SHP77 treated with DMSO at 0.1 percent for 48 hours (cell line): ENCODE measurements around the gene MOBP.
"Not testable (repeated sequence)": the region's sequence is repeated elsewhere in the genome, so short reads cannot be mapped to it uniquely, and the experiment has no call there.

Experiments used
- DNase-seq: peaks from one replicate; lab custom pipeline; 2025; lab: John Stamatoyannopoulos, UW

MOBP gene, protein sequence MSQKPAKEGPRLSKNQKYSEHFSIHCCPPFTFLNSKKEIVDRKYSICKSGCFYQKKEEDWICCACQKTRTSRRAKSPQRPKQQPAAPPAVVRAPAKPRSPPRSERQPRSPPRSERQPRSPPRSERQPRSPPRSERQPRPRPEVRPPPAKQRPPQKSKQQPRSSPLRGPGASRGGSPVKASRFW

DNA sequence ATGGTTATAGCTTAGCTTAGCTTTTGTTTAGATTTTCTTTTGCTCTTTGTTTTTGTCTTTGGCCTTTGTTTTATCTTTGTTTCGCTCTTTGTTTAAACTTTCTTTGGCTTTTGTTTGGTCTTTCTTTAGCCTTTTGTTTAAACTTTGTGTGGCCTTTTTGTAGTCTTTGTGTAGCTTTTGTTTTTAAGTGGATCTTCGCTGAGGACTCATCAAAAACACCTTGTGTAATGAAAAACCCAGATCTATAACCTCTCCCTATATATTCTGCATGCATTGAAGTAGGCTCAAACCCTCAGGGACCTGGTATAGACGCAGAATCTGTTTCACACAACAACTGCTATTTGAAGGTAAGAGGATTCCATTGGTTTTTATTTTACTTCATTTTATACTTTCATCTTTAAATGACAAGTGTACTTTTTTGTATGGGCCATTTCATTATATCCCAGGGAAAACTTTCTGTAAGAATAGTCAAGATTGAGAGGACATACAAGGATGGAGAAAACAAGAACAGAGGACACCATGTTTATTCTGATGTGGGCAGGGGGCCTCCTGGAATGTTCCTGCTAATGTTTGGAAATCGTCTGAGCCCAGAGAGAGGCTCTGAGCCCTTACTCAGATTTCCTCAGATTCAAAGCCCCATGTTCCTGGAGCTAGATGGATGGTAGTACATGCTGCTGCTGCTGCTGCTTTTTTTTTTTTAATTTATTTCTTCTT lies at the start of gene MOBP:
MOBP (plus strand) TSS at position 287 of the 714 bp plus-strand sequence. CDS start 34,390 bp downstream, outside the sequence.
- DNase-seq, result no peak

DNA sequence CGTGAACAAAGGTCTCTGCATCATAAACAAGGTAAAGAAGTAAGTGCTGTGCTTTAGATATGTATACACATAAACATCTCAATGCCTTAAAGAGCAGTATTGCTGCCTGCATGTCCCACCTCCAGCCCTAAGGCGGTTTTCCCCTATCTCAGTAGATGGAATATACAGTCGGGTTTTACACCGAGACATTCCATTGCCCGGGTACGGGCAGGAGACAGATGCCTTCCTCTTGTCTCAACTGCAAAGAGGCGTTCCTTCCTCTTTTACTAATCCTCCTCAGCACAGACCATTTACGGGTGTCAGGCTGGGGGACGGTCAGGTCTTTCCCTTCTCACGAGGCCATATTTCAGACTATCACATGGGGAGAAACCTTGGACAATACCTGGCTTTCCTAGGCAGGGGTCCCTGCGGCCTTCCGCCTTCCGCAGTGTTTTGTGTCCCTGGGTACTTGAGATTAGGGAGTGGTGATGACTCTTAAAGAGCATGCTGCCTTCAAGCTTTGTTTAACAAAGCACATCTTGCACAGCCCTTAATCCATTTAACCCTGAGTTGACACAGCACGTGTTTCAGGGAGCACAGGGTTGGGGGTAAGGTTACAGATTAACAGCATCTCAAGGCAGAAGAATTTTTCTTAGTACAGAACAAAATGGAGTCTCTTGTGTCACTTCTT lies 48.8 kb upstream of the MOBP start:
- DNase-seq, result not testable (repeated sequence)

DNA sequence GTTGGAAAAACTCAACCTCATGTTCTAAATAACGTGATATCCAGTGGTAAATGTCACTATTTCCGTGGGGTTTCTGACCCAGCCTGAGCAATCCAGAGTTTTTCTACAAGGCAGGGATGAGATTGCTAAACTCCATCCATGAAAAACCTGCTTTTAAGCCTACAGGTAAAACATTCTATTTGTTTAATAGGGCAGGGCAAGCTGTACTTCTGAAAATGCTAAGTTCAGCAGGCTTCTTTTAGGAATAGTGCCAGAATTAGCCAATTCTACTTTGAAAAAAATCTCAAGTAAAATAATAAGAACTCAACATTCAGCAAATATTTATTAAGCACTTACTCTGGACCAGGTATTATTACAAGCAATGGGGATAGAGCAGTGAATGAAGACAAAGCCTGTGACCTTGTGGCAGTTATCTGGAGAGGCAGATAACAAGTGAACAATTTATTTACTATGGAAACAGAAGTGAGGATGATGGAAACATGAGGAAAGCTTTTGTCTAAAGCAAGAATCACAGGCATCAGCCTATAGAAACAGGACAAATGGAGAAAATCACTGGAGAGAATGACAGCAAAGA lies 47.7 kb upstream of the MOBP start:
- DNase-seq, result no peak

DNA sequence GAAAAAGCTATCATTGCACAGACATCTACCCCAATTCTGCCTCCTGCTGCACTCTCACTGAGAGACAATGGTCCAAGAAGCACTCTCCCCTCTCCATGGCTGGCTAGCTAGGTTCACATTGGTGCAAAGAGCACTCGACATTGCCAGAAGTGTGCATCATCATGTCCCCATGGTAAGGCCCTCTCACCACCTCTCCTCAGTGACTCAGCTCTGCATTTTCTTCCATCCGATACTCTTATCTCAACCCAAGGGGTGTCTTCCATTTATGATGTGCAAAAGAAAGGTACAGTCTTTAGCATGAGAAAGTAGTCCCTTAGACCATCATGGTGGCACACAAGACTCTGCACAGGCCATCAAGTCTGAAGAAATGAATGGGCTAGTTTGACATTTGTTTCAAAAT lies 46.9 kb upstream of the MOBP start:
- no peak for DNase-seq

DNA sequence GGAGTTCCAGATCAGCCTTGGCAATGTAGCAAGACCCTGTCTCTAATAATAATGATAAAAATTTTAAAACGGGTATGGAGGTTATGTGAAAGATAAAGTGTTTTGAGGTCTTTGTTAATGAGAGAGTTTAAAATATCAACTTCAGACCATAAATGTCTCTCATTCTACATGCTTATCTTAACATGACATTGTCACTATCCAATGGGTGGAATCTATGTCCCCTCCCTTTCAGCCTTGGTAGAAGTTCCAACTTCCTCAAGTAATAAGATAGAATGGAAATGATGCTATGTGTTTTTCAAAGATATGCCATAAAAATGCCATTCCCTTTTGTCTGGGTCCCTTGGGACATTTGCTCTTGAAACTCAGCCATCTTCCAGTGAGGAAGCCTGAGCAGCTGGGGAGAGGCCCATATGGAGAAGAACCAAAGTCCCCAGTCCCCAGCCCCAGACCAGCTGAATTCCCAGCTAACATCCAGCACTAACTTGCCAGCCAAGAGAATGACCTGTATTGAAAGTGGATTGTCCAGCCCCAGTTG lies 44.0 kb upstream of the MOBP start:
- DNase-seq, result no peak

DNA sequence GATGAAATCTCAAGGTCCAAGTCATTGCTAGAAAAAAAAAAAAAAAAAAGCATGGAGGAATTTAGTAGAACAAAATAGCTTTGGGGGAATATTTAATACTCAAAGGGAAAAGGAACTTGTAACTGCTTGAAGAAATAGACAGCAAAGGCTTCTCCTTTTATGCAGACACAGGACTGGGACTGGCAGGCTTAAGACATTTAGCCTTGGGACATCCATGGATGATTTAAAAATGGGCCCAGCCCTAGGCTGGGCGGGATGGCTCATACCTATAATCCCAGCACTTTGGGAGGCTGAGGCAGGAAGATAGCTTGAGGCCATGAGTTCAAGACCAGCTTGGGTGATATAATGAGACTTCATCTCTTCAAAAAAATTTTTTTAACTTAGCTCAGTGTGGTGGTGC lies 41.2 kb upstream of the MOBP start:
- no peak for DNase-seq

DNA sequence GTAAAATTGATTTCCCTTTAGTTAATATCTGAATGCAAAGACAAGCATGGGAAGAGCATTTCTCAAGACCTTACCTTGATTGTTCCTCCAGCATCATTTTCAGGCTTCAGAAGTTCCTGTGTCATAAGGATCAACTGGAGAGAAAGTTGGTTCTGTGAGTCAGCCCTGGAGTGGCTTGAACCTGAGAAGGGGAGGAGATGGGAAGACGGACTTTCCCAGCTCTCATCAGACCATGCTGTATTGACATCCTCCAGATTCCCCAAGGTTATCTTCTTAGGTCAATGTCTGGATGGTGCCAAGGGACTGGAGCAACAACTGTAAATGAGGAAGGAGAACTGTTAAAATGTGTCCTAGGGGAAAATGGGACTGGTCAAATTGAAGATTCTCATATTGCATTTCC lies 40.0 kb upstream of the MOBP start:
- no peak for DNase-seq

DNA sequence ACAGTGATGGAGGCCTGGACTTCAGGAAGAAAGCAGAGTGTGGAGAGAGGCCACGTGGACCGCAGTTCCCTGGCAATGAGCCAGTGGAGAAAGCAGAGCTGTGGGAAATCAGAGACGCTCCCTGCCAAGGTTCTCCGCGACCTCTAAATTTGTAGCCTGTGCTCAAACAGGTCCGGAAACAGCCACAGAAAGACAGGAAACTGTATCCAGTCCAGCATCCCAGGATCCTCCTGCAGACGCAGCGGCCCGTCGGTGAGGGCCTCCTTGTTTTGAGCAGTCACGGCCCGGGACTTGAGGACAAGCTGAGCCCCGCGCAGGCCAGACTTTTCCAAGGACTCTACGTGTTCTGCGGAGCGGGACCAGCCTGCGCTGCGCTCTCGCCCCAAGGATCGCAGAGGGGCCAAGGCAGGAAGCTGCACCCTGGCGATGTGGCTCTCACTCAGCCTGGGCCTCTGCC lies 38.7 kb upstream of the MOBP start:
- DNase-seq, result no peak

DNA sequence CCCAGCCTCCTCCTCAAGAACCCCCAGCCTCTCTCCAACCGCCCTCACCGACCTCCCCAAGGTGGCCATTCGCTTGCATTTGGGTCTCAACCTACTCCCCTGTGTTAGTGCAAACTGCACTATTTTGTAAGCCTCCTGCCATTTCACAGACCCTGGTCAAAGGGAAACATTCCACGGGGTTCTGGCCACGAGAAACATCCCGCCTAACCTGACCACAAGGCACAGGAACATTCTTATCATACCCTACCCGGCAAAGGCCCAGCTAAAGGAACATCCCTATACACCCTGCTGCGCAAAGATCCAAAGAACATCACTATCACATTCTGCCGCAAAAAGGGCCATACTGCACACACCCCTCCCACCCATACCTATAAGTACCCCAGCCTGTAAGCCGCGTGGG lies 38.0 kb upstream of the MOBP start:
- no peak for DNase-seq

DNA sequence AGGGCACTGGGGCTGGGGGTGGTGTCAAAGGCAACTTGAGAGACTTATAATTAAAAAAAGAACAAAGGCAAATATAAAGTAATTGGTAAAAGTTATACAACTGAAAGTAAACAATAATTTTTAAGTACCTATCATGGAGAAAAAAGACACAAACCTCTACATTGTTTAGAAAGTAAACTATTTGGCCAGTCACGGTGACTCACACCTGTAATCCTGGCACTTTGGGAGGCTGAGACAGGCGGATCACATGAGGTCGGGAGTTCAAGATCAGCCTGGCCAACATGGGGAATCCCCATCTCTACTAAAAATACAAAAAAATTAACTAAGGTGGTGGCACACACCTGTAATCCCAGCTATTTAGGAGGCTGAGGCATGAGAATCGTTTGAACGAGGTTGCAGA lies 35.1 kb upstream of the MOBP start:
- DNase-seq, result no peak

DNA sequence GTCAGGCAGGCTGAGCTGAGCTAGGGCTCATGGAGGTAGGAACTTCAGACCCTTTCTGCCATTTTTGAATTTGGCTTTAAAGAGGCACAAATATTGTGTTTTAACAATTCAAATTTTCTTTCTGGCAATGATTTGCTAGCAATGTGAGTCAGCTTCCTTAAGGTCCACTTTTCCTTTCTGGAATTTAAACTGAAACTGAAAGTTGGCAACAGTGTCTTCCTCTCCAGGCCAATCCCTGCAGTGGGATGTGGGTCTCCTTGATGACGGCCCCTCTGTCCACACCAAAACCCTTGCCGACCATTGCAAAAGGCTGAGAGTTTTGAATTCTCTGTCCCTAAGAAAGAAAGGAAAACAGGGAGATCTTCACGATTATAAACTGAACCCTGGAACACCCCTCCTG lies 33.8 kb upstream of the MOBP start:
- DNase-seq, result no peak

DNA sequence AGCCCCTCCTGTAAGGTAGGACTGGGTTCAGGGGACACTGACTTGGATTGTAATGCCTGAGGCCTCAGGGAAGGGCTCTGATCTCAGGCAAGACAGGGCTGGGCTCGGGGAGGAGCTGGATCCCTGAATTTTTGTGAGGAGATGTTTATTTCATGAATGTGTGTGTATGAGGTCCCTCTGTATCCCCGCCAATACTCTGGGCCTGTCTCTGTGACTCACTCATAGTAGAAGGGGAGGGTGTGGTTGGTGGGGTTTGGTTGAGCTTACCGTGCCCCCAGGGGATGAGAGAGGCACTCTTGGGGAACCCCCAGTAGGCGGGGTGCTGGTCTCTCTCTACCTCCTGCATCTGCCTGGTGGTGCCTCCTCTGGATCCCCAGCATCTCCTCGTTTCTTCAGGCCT lies 32.9 kb upstream of the MOBP start:
- no peak for DNase-seq

DNA sequence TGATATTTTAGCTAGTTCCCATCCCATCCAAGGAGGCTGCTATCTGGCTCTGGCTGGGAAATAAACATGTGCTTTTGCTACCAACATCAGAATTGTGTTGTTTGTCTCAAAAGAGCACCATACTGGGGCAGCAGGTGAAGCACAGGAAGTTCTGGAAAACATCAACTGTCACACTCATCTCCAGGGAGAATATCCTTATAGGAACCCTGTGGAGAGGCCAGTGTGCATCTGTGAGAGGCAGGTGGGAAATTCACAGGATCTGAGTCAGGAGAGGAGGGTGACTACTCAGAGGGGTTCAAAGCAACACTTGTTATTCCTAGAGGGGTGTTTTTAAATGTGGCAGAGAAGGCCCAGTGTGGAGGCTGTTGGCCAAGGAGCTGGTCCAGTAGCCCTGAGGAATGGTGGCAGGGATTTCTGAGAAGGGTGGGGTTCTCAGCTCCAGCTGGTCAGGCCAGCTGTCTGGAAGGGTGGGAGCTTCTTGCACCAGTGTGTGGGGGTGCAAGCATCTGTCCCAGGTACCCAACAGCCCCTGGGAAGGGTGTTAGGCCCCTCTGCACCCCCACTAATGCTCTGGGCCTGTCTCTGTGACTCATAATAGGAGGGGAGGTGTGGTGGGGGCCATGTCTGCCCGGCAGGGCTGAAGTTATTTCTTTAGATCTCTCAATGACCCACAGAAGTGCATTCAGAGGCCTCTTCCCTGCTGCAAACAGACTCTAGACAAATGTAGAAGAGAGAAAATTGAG lies 32.3 kb upstream of the MOBP start:
- DNase-seq, result no peak

DNA sequence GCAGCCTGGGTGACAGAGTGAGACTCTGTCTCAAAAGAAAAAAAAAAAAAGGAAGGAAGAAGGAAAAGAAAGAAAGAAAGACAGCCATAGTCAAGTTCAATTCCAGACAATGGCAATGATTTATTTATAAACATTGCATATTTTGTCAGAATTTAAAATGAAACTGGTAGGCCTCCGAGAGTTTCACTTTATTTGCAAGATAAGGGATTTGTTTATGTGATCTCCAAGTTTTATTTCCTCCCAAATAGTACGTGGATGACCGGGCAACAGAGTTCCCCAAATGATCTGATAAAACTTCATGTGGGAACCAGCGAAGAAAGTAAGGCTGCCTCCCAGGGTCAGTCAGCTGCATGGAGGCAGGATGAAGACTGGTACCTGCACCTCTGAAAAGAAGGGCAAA lies 28.6 kb upstream of the MOBP start:
- no peak for DNase-seq

DNA sequence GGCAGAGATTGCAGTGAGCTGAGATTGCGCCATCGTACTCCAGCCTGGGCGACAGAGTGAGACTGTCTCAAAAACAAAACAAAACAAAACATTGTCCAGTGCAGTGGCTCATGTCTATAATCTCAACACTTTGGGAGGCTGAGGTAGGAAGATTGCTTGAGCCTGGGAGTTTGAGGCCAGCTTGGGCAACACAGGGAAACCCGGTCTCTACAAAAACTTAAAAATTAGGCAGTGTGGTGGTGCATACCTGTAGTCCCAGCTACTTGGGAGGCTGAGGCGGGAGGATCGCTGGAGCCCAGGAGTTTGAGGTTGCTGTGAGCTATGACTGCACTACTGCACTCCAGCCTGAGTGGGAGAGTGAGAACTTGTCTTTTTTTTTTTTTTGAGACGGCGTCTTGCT lies 27.2 kb upstream of the MOBP start:
- DNase-seq, result no peak

DNA sequence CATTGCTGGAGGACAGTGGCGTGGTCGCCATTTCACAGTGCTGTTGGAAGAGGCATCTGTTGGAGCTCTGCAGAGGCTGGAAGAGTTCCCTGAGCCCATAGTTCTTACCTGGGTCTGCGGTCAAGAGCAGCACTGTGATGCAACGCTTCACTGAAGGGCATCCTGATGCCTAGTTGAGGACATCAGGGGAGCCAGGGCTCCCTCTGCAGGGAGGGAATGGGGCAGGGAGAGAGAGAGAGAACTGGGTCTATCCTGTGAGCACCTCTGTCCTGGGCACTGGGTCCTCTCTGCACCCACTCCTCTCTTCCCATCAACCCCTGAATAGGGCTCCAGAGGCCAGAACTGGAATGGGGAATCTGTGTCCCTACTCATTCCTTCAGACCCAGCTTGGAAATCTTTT lies 23.9 kb upstream of the MOBP start:
- DNase-seq, result no peak

DNA sequence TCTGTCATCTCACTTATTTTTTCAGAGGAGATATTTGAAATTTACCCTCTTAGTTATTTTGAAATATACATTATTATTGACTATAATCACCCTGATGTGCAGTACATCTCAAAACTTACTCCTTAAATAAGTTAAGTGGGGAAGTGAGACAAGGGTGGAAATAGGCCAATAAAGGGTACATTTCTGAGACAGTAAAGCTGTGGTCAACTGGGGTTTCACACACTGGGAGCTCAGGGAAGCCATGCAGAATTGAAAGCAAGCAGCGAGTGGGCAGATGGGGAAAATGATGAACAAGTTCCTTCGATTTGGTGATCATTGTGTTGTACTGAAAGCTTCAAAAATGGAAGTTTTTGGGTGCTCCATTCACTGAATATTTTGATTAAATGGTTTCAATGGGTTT lies 21.6 kb upstream of the MOBP start:
- DNase-seq, result no peak

DNA sequence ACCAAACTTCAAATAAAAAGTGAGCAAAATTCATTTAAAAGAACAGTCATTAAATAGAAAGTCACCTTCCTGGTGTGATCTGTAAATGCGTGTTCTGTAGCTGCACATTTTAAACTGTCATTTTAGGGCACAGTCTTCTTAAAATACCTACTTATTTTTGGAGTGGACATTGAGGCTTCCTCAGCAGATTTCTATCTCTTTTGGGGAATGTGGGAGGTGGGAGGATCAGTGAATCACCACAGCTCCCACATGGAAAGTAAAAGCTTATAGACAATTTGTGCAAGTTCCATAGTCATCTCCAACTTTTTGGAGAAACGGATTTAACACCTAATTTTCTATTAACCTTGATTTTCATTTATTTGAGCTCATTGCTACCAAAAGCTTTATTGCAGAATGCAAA lies 21.0 kb upstream of the MOBP start:
- no peak for DNase-seq

DNA sequence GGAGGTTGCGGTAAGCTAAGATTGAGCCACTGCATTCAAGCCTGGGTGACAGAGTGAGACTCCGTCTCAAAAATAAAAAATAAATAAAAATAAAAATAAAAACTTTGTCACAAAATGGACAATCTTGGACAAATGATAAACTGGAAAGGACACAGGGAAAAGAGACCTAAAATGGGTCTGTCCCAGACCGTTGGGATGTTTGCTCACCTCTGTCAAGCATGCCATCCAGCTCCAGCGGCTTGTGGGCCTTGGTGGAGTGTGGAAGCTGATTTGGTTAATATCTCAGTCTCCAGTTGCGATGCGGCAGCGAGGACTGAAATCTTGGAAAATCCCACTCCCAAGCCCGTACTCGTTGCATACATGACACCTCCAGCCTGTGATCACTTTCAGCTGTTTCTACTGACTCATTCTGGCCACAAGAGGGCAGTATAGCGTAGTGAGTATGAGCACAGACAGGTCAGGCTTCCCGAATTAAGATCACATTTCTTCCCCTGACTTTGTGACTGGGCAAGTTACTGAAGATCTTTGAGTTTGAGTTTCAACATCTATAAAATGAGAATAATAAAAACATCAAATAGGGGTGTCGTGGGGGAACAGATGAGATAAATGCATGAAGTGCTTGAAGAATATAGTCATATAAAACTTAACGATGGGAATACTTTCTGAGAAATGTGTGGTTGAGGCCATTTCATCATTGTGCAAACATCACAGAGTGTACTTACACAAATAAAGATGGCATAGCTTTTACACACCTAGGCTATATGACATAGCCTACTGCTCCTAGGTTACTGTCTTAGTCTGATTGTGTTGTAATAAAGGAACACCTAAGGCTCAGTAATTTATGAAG lies 19.6 kb upstream of the MOBP start:
- peak; percentile 36 for DNase-seq

DNA sequence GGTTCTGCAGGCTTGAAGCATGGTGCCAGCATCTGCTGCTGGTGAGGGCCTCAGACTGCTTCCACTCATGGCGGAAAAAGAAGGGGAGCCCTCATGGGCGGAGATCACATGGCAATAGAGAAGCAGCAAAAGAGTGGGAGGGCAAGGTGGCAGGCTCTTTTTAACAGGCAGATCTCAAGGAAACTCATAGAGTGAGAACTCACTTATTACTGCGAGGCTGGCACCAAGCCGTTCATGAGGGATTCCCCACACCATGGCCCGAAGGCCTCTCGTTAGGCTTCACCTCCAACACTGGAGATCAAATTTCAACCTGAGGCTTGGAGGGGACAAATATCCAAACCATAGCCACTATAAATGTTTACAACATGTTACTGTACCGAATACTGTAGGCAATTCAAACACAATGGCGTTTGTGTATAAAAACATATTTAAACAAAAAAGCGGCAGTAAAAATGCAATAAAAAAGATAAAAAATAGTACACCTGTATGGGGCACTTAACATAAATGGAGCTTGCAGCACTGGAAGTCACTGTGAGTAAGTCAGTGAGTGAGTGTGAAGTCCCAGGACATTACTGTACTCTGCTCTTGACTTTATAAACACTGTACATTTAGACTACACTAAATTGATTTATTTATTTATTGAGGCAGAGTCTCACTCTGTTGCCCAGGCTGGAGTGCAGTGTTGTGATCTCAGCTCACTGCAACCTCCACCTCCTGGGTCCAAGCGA lies 18.8 kb upstream of the MOBP start:
- no peak for DNase-seq

DNA sequence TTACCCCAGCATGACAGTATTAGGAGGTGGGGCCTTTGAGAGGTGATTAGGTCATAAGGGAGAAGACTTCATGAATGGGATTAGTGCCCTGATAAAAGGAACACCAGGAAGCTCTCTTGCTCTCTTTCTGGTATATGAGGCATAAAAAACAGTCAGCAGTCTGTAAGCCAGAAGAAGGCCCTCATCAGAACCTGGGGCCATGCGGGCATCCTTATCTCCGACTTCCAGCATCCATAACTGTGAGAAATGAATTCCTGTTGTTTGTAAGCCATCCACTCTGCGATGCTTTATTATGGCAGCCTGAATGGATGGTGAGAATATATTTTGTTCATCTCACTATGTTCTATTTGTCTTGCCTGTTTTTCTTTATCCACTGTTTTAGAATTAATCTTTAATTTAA lies 17.7 kb upstream of the MOBP start:
- DNase-seq, result no peak
